Stimulated activated memory B cell treated with anti-CD40 and anti-IgM and Interleukin-4, amounts not matched to agents 10 μg/mL and 1 μg/mL and 100 μg/mL, for 72 hours (primary cell): ENCODE measurements around the gene WNK2.

ENCODE experiments used
- ATAC-seq: fragments of 150-1000 bp; cut with Tn5 transposase; 2 replicates; pipeline ENCODE4 v1.10.0; 2021
- H3K27ac Mint-ChIP-seq: one replicate; pipeline ENCODE4 v1.8.0; 2022; ENCODE audit warnings: mild to moderate bottlenecking, mixed read lengths
- H3K27me3 Mint-ChIP-seq: one replicate; pipeline ENCODE4 v1.8.0; 2022; ENCODE audit warnings: mixed read lengths
- H3K36me3 Mint-ChIP-seq: one replicate; pipeline ENCODE4 v1.8.0; 2022; ENCODE audit warnings: mixed read lengths
- H3K4me1 Mint-ChIP-seq: one replicate; pipeline ENCODE4 v1.8.0; 2022; ENCODE audit warnings: mixed read lengths
- H3K4me3 Mint-ChIP-seq: one replicate; pipeline ENCODE4 v1.8.0; 2022; ENCODE audit warnings: mild to moderate bottlenecking, moderate library complexity, mixed read lengths
- H3K9me3 Mint-ChIP-seq: one replicate; pipeline ENCODE4 v1.8.0; 2022; ENCODE audit warnings: mixed read lengths

Gene WNK2

DNA sequence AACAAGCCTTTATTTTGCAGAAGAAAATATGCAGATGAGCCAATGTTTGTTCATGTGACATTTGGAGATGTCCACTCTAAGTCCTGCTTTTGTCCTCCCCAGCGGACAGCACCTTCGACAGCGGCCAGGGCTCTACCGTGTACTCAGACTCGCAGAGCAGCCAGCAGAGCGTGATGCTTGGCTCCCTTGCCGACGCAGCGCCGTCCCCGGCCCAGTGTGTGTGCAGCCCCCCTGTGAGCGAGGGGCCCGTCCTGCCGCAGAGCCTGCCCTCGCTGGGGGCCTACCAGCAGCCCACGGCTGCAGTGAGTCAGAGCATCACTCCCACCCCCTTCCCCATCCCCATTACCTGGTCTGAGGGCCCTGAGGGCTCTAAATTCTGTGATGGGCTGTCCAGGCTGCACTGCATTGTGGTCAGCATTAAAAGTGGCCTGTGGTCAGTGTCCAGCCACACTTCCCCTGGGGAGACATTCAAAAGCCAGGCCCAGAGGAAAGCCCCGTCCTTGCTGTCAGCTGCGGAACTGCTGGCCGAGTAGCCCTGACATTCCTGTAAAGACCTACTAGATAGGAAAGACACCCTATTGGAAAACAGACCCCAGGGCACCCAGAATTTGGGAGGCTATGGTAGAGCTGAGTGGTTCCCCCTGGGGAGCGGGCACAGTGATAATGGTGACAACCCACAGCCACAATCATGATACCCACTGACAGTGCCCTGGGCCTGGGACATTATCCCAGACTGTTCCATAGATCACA is 69.0 kb downstream of the WNK2 start:
- Mint-ChIP-seq H3K4me3 (no peak overlapping the region), H3K27ac (no peak overlapping the region)
- ATAC-seq: no peak

DNA sequence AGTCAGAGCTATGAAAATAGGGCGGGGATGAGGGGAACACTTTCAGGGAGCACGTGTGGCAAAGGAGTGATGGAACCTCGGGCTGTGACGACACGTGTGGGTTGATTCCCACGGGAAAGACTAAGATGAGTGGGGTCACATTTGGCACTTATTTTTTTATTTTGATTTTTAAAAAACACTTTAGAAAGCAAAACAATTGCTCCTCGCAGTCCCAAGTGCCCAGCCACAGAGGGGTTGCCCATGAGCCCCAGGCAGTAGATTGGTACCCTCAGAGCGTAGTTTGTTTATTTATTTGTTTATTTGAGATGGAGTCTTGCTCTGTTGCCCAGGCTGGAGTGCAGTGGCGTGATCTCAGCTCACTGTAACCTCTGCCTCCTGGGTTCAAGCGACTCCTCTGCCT is 69.7 kb downstream of the WNK2 start:
- no peaks in the 10 kb centered on the region for H3K9me3 Mint-ChIP-seq
- H3K27me3 Mint-ChIP-seq: no peaks in the 10 kb centered on the region
- H3K4me3 Mint-ChIP-seq: no peak overlapping the region
- ATAC-seq: no peak
- no peaks in the 10 kb centered on the region for H3K4me1 Mint-ChIP-seq
- no peaks in the 10 kb centered on the region for H3K36me3 Mint-ChIP-seq
- H3K27ac Mint-ChIP-seq: no peak overlapping the region

More for the DNA sequence above, 69.0 kb downstream of the WNK2 start:
- Mint-ChIP-seq H3K4me1 (no peaks in the 10 kb centered on the region), H3K9me3 (no peaks in the 10 kb centered on the region), H3K27me3 (no peaks in the 10 kb centered on the region), H3K36me3 (no peaks in the 10 kb centered on the region)

GRCh38 chr9:93254061-93254481 is 70.1 kb downstream of the WNK2 start:
- Mint-ChIP-seq H3K27ac (no peak overlapping the region), H3K4me3 (no peak overlapping the region), H3K36me3 (no peaks in the 10 kb centered on the region), H3K4me1 (no peaks in the 10 kb centered on the region), H3K9me3 (no peaks in the 10 kb centered on the region), H3K27me3 (peaks cover under 1% of the 10 kb centered on the region)
- no peak for ATAC-seq

GRCh38 chr9:93254806-93255493 is 71.0 kb downstream of the WNK2 start:
- Mint-ChIP-seq H3K27me3 (peaks cover 10% of the 10 kb centered on the region), H3K9me3 (no peaks in the 10 kb centered on the region), H3K4me3 (no peak overlapping the region), H3K4me1 (no peaks in the 10 kb centered on the region), H3K36me3 (no peaks in the 10 kb centered on the region), H3K27ac (no peak overlapping the region)
- no peak for ATAC-seq

- no peaks in the 10 kb centered on the region for H3K4me1 Mint-ChIP-seq
These were observed 71.5 kb downstream of the WNK2 start for GRCh38 chr9:93255494-93255867.

GRCh38 chr9:93255994-93256877 is 72.3 kb downstream of the WNK2 start:
- no peaks in the 10 kb centered on the region for H3K36me3 Mint-ChIP-seq
- no peaks in the 10 kb centered on the region for H3K9me3 Mint-ChIP-seq

More at GRCh38 chr9:93255494-93255867, 71.5 kb downstream of the WNK2 start:
- Mint-ChIP-seq H3K27ac (no peak overlapping the region), H3K36me3 (no peaks in the 10 kb centered on the region), H3K27me3 (peaks cover 15% of the 10 kb centered on the region), H3K9me3 (no peaks in the 10 kb centered on the region), H3K4me3 (no peak overlapping the region)
- no peak for ATAC-seq

DNA sequence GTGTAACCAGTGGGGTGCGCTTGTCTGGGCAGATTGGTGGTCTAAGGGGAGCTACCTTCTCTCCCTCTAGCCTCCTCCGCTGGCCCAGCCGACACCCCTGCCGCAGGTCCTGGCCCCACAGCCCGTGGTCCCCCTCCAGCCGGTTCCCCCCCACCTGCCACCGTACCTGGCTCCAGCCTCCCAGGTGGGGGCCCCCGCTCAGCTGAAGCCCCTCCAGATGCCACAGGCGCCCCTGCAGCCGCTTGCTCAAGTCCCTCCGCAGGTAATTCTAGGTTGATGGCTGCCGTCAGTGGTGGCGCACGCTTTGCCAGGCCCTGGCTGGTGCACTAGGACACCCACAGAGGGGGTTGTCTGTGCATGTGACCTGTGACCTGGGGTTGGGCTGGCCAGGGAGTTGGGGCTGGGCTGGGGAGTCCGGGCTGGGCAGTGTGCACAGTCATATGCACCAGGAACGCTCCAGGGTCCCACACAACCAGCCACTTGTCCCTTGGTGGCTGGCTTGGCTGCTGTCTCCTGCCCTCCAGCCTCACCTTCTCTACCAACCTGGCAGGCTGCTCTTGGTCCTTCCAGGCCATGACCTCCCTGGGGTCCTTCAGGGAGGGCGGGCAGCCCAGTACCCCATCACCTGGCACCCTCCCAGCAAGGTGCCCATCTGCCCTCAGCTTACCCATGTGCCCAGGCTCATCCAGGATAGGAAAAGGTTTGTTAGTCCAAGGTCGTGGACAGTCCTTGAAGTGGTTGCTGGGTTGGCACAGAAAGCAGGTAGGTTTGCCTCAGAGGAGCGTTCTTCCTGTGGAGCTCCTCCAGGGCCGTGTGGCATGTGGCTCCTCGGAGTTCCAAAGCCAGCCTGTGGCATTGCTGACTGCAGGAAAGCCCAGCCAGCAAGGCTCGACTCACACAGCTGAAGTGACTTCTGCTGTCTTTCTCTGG is 73.2 kb downstream of the WNK2 start:
- H3K27me3 Mint-ChIP-seq: peaks cover 17% of the 10 kb centered on the region
- no peaks in the 10 kb centered on the region for H3K36me3 Mint-ChIP-seq
- H3K4me3 Mint-ChIP-seq: no peak overlapping the region
- no peak overlapping the region for H3K27ac Mint-ChIP-seq
- ATAC-seq: no peak
- no peaks in the 10 kb centered on the region for H3K4me1 Mint-ChIP-seq
- H3K9me3 Mint-ChIP-seq: no peaks in the 10 kb centered on the region

More at GRCh38 chr9:93255994-93256877, 72.3 kb downstream of the WNK2 start:
- ATAC-seq: peak; percentile 10
- no peak overlapping the region for H3K27ac Mint-ChIP-seq
- H3K27me3 Mint-ChIP-seq: peaks cover 17% of the 10 kb centered on the region
- H3K4me3 Mint-ChIP-seq: no peak overlapping the region
- no peaks in the 10 kb centered on the region for H3K4me1 Mint-ChIP-seq

DNA sequence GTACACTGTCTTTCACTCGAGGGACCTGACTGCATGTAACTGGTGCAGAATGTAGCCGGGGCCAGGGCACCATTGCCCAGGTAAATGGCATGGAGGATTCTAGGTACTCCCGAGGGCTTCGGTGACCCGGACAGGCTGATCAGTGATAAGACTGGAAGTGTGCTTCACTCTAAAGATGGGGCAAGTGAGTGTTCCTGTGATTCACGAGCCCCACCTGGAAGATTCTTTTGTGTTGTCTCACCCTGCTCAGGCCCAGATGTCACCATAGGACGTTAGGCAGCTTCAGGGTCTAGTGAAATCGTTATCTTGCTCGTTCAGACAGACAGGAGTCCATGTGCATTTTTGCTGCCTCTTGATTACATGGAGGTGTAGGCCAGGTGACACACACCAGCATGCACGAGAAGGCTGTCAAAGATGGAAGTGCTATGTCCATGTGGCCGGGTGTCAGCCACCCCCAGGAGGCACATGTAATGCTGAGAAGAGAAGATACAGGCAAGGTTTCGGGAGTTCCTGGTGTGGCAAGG is 73.9 kb downstream of the WNK2 start:
- no peaks in the 10 kb centered on the region for H3K36me3 Mint-ChIP-seq
- no peak overlapping the region for H3K27ac Mint-ChIP-seq
- peaks cover 17% of the 10 kb centered on the region for H3K27me3 Mint-ChIP-seq
- ATAC-seq: no peak
- H3K4me3 Mint-ChIP-seq: no peak overlapping the region
- H3K9me3 Mint-ChIP-seq: no peaks in the 10 kb centered on the region
- no peaks in the 10 kb centered on the region for H3K4me1 Mint-ChIP-seq

DNA sequence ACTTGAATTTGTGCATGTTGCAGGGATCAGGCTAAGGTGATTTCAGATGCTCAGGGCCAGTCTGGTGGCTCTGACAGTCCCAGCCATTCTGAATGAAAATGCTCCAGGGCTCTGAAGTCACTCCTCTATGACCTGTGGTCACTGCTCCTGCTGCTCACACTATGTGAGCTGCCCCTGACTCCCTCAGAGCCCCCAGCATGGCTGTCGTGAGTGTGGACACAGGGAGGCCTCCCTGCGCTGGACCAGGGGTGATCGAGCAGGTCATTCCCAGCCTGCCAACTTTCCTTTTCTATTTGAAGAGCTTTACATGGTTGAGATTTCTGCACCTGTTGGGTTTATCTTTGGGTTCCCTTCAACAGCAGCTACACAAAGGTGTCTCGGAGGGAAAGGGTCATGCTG is 74.5 kb downstream of the WNK2 start:
- no peak for ATAC-seq

GRCh38 chr9:93258818-93259489 is 75.0 kb downstream of the WNK2 start:
- ATAC-seq: no peak
- H3K9me3 Mint-ChIP-seq: no peaks in the 10 kb centered on the region
- H3K4me3 Mint-ChIP-seq: no peak overlapping the region
- H3K4me1 Mint-ChIP-seq: no peaks in the 10 kb centered on the region
- H3K27ac Mint-ChIP-seq: no peak overlapping the region
- H3K27me3 Mint-ChIP-seq: peaks cover 17% of the 10 kb centered on the region
- H3K36me3 Mint-ChIP-seq: no peaks in the 10 kb centered on the region

More for the DNA sequence above, 74.5 kb downstream of the WNK2 start:
- no peaks in the 10 kb centered on the region for H3K36me3 Mint-ChIP-seq
- H3K4me3 Mint-ChIP-seq: no peak overlapping the region
- no peaks in the 10 kb centered on the region for H3K9me3 Mint-ChIP-seq
- peaks cover 17% of the 10 kb centered on the region for H3K27me3 Mint-ChIP-seq
- H3K27ac Mint-ChIP-seq: no peak overlapping the region
- no peaks in the 10 kb centered on the region for H3K4me1 Mint-ChIP-seq

DNA sequence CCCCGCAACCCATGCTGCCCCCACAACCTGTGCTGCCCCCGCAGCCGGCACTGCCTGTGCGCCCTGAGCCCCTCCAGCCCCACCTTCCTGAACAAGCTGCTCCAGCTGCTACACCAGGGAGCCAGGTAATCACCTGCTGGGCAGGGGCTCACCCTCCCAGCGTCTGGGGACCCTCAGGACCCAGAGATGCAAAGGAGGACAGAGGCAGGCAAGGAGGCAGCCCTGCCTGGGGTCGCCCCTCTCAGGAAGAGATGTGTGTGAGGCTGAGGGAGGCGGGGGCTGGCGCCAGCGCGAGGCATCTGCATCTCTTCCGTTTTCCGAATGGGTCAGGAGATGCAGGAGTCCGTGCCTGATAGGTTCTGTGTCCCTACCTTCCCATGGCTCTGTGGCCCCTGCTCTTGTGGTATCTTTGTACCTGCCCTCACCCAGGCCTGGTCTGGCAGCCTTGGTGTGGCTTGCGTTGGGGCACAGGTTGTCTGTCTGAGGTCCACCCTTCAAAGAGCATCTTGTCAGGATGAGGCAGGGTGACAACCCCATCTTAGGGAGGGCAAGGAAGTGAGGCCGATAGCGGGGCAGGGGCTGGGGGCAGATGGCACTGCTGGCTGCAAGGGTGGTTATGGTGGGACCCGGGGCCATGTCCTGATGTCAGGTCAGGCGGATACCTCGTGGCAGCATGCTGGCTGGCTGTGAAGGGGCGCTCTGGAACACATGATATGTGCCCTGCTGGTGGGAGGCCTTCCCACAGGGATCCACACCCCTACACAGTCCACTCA is 75.7 kb downstream of the WNK2 start:
- H3K4me3 Mint-ChIP-seq: no peak overlapping the region
- H3K27ac Mint-ChIP-seq: no peak overlapping the region
- no peaks in the 10 kb centered on the region for H3K4me1 Mint-ChIP-seq
- no peak for ATAC-seq
- no peaks in the 10 kb centered on the region for H3K9me3 Mint-ChIP-seq
- no peaks in the 10 kb centered on the region for H3K36me3 Mint-ChIP-seq
- H3K27me3 Mint-ChIP-seq: peaks cover 17% of the 10 kb centered on the region

DNA sequence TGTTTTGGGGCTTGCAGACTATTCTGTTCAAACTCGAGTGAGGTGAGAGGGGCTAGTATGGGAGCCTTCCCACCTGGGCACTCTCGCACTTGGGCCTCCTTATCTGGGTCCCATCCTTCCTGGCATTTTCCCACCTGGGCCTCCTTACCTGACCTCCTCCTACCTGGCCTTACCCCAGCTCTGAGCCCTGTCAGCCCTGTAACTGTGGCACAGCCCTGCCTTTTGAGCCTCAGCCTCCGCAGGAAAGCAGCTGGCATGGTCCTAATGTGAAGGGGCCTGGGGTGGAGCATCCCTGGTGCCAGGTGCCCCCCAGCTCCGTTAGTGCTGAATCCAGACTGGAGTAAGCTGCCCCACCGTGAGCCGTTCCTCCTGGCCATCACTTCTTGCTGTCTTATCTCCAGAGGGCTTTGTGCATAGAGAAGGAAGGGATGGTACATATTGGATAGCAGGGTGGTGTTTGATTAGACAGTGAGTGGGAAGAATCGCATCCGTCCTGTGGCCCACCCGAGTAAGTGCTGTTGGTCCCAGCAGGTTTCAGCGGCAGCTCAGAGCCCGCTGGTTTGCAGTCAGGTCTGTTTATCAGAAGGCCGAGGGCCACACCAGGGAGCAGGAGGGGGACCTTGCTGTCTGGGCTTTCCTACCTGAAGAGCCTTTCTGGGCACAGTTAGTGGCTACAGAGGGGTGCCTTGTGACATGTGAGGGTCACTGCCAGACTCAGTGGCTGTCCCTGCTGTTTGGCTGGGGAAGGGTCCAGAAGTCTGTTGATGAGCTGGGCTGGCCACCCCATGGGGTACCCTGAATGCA is 76.5 kb downstream of the WNK2 start:
- no peak for ATAC-seq
- H3K36me3 Mint-ChIP-seq: no peaks in the 10 kb centered on the region
- H3K27ac Mint-ChIP-seq: no peak overlapping the region
- H3K4me3 Mint-ChIP-seq: no peak overlapping the region
- H3K9me3 Mint-ChIP-seq: no peaks in the 10 kb centered on the region
- H3K4me1 Mint-ChIP-seq: no peaks in the 10 kb centered on the region
- peaks cover 17% of the 10 kb centered on the region for H3K27me3 Mint-ChIP-seq

DNA sequence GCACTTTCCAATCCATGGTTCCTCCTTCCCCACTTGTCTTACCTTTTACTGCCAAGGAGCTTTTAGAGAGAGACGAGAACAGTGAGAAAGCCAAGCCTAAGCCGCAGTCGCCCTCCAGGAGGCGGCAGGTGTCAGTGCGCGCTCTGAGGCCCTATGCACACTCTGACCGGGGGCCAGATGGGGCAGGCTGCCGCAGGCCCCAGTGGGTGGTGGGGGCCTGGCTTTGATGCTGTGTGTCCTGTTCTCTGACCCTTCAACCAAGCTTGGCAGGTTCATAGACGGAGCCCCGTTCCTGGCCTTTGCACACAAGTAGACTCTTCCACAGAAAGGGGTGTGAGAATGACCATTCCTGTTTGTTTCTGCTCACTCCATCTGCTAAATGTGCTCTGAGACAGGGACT is 77.3 kb downstream of the WNK2 start:
- Mint-ChIP-seq H3K4me1 (no peaks in the 10 kb centered on the region), H3K27ac (no peak overlapping the region), H3K9me3 (no peaks in the 10 kb centered on the region), H3K36me3 (no peaks in the 10 kb centered on the region), H3K4me3 (no peak overlapping the region), H3K27me3 (peaks cover 17% of the 10 kb centered on the region)
- ATAC-seq: no peak
